HG03439 (cell line): ENCODE data around the gene APOL5.
"Not testable (repeated sequence)": the region's sequence is repeated elsewhere in the genome, so short reads cannot be mapped to it uniquely, and the experiment has no call there.

Experiments
- ATAC-seq: cut with Tn5 transposase; IDR thresholded peaks from one replicate; pipeline ENCODE4 v1.9.1; 2021; ENCODE audit warnings: mild to moderate bottlenecking, moderate library complexity; ENCODE audit not compliant: unreplicated experiment

Gene APOL5

GRCh38 chr22:35708453-35708852 lies 9.2 kb upstream of the APOL5 start:
- ATAC-seq: no peak

DNA sequence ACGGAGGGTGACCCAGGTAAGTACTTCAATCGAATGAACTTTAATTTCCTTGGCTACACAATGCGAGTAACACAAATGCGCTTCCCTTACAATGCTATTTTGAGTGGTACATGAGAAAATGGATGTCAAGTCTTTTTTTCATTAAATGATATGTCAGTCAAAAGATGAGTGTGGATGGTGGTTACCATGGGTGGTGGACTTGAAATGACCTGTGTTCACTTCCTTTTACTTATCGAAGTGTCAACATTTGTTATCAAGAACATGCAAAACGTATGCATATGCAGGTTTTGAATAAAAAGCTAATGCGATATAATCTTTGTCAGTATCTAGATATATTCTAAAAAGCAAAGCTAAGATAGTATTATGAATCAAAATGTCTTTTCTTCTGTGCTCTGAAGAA lies 8.8 kb upstream of the APOL5 start:
- no peak for ATAC-seq

- no peak for ATAC-seq
Observed at GRCh38 chr22:35711336-35711735, 6.3 kb upstream of the APOL5 start.

GRCh38 chr22:35712672-35713071 lies 5.0 kb upstream of the APOL5 start:
- no peak for ATAC-seq

DNA sequence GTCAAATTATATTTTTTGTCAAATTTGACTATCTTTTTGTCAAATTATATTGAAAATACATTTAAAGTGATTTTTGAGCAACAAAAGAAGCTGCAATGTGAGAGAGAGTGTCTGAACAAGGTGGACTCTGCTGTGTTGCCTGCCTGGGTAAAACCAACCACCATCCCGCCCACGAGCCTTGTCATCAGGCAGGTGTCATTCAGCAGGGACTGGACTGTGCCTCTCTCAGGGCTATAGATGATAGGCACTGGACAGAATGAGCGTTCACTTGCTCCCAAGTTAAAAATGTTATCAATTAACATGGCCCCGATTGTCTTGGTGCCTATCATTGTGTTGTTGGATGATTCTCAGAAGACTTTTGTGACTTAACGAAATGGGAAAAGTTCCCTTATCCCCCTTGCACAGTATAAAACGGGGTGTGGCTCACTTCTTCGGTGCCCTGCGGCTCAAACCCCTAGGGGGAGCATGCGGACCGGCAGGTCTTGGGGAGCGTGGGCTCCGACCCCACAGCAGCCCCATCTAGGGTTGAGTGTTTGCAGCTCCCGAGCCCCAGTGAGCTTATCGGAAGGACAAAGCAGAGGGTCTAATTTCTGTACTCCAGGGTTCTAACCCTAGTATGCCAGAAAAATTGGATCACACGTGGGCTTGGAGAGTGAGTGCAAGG lies 1.7 kb downstream of the APOL5 start:
- ATAC-seq: no peak

DNA sequence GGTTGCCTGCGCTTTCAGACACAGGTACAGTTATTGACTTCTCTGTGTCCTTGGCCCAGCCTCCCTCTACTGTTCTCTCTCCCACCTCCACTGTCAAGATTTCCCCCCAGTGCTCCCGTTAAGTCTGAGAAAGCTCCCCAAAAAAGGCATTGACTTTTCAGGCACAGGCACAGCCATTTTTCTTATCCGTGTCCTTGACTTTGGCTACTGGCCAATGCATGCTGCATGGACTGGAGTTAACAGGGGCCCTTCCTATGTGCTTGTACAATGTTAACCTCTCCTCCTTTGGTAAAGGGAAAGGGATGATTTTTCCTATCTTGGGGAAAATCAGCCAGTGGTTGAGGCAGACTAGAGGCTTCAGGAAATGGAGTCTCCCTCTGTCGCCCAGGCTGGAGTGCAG lies 4.3 kb downstream of the APOL5 start:
- ATAC-seq: no peak

DNA sequence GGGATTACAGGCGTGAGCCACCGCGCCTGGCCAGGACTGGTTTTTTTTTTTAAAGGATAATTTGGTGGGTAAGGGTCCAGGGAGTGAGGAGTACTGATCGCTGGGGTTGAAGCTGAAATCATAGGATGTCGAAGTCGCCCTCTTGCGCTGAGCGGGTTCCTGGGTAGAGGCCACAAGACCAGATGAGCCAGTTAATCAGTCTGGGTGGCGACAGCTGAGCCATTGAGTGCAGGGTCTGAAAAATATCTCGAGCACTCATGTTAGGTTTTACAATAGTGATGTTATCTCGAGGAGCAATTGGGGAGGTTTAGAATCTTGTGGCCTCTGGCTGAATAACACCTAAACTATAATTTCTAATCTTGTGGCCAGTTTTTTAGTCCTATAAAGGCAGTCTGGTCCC lies 7.8 kb downstream of the APOL5 start:
- no peak for ATAC-seq

DNA sequence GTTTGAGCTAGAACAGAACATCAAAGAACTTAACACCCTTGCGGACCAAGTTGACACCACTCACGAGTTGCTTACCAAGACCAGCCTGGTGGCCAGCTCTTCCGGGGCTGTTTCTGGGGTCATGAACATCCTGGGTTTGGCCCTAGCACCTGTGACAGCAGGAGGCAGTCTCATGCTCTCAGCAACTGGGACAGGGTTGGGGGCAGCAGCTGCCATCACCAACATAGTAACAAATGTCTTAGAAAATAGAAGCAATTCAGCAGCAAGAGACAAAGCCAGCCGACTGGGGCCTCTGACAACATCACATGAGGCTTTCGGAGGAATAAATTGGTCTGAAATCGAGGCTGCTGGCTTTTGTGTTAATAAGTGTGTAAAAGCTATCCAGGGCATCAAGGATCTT lies 8.7 kb downstream of the APOL5 start:
- no peak for ATAC-seq

GRCh38 chr22:35726933-35727332 lies 9.3 kb downstream of the APOL5 start:
- no peak for ATAC-seq

DNA sequence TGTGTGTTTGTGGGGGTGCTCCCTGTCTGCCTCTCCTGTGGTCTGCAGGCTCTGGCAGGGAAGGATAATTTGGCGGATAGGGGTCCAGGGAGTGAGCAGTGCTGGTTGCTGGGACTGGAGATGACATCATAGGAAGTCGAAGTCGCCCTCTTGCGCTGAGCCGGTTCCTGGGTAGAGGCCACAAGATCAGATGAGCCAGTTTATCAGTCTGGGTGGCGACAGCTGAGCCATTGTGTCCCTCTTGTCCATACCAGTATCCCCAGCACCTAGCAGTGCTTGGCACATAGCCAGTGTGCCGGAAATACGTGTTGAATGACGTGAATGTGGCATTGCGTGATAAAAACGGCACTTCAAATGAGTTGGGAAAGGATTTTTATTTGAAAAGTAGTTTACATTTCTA lies 9.8 kb downstream of the APOL5 start:
- ATAC-seq: no peak

GRCh38 chr22:35728639-35729308 lies 11.1 kb downstream of the APOL5 start:
- ATAC-seq: no peak

DNA sequence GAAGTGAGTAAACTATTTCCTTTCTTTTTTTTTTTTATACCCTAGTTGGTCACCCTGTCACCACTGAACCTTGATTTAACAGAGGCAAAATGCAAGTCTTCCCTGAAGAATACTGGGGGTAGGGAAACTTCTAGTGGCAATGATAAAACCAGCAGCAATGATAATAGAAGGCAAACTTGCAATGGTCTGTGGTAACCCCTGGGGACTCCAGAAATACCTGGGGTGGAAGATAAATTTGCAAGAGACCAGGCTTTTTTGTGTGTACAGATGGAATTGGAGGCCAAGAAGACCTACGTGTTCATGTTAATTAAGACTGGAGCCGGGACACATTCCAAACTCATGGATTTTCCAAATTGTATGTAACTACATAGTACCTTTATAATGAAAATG lies 11.6 kb downstream of the APOL5 start:
- no peak for ATAC-seq

DNA sequence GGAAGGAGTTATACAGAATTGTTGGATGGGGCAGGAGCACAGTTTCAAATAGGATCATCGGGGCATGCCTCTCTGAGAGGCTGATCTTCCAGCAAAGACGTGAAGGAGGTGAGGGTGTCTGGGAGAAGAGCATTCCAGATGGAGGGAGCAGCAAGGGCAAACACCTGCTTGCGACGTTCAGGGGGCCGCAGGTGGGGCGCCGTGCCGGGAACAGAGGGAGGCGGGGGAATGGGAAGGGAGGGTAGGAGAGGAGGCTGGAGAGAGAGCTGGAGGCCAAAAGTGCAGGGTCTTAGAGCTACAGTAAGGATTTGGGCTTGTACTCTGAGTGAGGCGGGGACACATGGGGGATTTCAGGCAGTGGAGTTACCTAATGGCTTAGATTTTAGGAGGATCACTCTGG lies 13.6 kb downstream of the APOL5 start:
- ATAC-seq: no peak

DNA sequence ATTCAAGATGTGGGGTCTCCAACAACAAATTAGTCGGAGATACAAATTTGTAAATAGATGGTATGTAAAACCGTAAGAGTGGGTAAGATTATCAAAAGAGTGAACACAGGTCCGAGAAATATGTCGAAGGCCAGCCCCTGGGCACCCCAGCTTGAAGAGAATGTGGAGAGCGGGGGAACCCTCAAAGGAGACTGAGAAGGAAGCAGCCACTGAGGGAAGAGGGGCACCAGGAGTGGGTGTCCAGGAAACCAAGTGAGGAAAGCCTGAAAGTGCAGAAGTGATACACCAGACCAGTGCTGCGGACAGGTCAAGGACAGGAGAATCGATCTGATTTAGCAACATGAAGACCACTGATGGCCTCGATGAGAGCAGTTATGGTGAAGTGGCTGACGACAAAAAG lies 14.4 kb downstream of the APOL5 start:
- no peak for ATAC-seq

GRCh38 chr22:35733036-35733435 lies 15.4 kb downstream of the APOL5 start:
- ATAC-seq: no peak

GRCh38 chr22:35733791-35734516 lies 16.3 kb downstream of the APOL5 start:
- ATAC-seq: no peak

- ATAC-seq: no peak
Observed at GRCh38 chr22:35734517-35734827, 16.8 kb downstream of the APOL5 start.

GRCh38 chr22:35735542-35735941 lies 17.9 kb downstream of the APOL5 start:
- no peak for ATAC-seq

DNA sequence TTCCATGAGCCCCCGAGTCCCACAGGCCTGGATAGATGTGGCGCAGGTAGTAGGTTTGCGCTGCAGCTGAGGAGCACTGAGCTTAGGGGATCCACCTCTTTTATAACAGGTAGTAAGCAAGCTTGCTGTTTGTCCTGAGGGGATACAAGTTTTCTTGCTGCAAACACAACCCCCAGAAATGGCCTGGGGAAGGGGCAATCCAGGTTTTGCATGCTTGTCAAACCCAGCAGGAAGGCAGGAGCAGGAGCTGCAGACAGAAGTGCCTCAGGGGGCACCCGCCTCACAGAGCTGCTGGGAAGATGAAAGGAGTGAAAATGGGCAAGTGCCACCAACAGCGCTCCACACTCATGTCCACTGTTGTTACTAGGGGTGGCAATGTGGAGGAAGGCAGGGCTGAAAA lies 18.5 kb downstream of the APOL5 start:
- ATAC-seq: no peak

DNA sequence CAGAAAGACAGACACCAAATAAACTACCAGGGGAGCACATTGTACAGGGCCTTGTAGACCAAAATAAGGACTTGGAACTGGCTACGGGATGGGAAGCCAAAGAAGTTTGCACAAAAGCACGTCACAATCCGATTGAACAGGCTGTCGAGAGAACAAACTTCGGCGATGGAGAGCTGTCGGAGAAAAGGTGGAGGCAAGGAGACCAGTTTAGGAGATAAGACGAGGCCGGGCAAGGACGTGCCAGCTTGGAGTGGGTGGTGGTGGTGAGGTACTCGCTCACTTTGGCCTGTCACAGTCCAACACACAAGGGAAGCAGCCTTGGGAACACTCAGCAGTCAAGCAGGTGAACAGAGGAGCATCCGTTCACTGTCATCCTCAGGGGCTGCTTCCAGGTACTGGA lies 19.0 kb downstream of the APOL5 start:
- ATAC-seq: no peak

- not testable (repeated sequence) for ATAC-seq
Observed at GRCh38 chr22:35737886-35738285, 20.2 kb downstream of the APOL5 start.
